Upper lobe of right lung (tissue), 1 donor: ENCODE results near the gene PEMT. TPM values are rescaled to one million over a fixed set of nuclear protein-coding genes. Genes with fewer than 3 reads are reported as not detected.

Experiments
- ATAC-seq: fragments of 200-7000 bp; cut with Tn5 transposase; one replicate; pipeline ENCODE4 v1.9.1; 2020; ENCODE audit warnings: mild to moderate bottlenecking, moderate library complexity
- DNase-seq: peaks from one replicate; pipeline ENCODE4 v3.0.0-alpha.2; 2020
- H3K27ac ChIP-seq: fragments of 200-600 bp; one replicate; pipeline ENCODE4 v1.8.0; 2022
- H3K27me3 ChIP-seq: fragments of 200-600 bp; one replicate; pipeline ENCODE4 v1.8.0; 2022; ENCODE audit warnings: mild to moderate bottlenecking
- H3K36me3 ChIP-seq: fragments of 200-600 bp; one replicate; pipeline ENCODE4 v1.8.0; 2022
- H3K4me1 ChIP-seq: fragments of 200-600 bp; one replicate; pipeline ENCODE4 v1.8.0; 2022
- H3K4me3 ChIP-seq: fragments of 200-600 bp; one replicate; pipeline ENCODE4 v1.8.0; 2022; ENCODE audit warnings: mild to moderate bottlenecking
- H3K9me3 ChIP-seq: fragments of 200-600 bp; one replicate; pipeline ENCODE4 v1.8.0; 2022
- intact Hi-C: fragments of 100-400 bp; cut with DNase I; formaldehyde crosslinking; loops from one replicate; pipeline ENCODE4 v1.11.0; 2022
- total RNA-seq: library from RNA; stranded (reverse); fragmentation: NEBNext Ultra II Directional; extraction: Animal tissue kit (Norgen Biotek cat#: 25700); gene quantifications from one replicate; pipeline ENCODE4 v1.2.1, GENCODE V29; 2021
- TF ChIP-seq, protein P1 (sequence below): fragments of 200-600 bp; IDR thresholded peaks from one replicate; pipeline ENCODE4 v1.8.0; 2022; ENCODE audit warnings: antibody characterized with exemption
- donor health status: DM: no; HTN: yes; CAD: no; lungs with severe emphysema.

Gene PEMT
- total RNA-seq, 1 donor from 2014 or later = 29.6 TPM

DNA sequence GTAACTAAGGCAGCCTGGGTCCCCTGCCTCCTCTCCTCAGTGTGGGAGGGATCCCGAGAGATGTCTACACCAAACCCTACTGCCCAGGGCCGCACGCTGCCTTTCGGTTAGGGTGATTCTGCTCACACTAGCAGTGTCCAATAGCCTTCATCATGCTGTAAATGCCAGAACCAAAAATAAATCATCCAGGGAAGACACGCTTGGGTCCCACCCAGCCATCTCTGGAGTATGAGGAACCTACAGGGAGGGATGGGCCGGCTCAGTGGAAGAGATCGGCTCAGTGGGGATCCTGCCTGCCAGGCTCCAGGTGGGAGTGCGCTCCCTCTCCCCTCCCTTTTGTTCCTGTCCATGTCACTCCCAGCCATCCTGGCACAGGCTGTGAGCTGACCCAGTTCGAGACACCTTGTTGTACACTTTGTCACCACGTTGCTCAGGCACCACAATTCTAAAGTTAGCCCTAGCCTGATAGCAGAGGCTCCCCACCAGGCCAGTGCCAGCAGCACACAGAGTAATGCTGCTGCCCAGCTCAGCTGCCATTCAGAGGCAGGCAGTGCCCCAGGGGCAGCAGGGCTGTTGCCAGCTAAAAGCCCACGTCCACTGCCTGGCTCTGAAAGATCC is 24.5 kb downstream of the PEMT start:
- H3K9me3 ChIP-seq = no peaks in the 10 kb centered on the region
- peaks cover 31% of the 10 kb centered on the region for H3K4me1 ChIP-seq
- TF ChIP-seq, protein P1, sequence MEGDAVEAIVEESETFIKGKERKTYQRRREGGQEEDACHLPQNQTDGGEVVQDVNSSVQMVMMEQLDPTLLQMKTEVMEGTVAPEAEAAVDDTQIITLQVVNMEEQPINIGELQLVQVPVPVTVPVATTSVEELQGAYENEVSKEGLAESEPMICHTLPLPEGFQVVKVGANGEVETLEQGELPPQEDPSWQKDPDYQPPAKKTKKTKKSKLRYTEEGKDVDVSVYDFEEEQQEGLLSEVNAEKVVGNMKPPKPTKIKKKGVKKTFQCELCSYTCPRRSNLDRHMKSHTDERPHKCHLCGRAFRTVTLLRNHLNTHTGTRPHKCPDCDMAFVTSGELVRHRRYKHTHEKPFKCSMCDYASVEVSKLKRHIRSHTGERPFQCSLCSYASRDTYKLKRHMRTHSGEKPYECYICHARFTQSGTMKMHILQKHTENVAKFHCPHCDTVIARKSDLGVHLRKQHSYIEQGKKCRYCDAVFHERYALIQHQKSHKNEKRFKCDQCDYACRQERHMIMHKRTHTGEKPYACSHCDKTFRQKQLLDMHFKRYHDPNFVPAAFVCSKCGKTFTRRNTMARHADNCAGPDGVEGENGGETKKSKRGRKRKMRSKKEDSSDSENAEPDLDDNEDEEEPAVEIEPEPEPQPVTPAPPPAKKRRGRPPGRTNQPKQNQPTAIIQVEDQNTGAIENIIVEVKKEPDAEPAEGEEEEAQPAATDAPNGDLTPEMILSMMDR = no peak
- H3K36me3 ChIP-seq = no peaks in the 10 kb centered on the region
- no peak for ATAC-seq
- no peak overlapping the region for H3K4me3 ChIP-seq
- no peaks in the 10 kb centered on the region for H3K27me3 ChIP-seq
- DNase-seq = no peak
- intact Hi-C loops = no loop called here
- peak overlapping the region; percentile 20 for H3K27ac ChIP-seq

DNA sequence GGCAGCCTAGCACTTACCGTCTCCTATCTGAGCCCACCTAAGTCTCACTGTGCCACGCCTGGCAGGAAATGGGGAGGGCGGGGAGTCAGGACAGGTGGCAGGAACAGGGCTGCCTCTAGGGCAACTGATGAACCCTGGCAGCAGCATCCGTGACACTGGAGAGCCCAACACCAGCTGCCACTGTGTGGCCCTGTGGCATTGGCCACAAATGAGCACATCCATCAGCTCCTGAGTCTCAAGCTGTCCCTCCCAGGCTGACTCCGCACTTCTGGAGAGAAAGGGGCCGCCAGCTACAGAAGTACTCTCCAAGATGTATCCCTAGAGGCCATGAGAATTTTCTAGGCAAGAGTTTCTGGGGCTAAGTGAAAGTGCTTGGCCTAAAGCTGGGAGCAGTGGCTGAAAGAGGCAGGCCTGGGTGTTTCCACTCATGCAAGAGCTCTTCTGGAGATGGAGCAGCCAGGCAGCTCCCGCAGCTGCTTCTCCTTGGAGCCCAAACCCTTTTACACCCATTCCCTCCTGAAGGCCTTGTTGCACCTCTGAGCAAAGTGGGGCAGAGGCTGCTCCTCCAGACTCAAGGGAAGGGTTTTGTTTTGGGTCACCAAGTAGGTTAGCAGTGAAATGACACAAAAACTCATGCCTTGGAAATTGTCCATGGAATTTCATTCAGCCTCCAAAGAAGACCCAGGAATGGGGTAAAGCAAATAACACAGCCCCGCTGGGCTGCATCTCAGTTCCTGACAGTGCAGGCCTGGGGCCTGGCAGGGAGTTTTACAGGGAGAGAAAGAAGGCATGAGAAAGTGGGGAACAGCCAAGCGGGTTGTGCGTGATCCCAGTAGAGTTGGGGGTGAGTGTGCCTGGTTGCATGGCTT is 25.8 kb downstream of the PEMT start:
- intact Hi-C loops = no loop called here
- no peak for DNase-seq
- peaks cover 37% of the 10 kb centered on the region for H3K4me1 ChIP-seq
- ATAC-seq = no peak
- peak overlapping the region; percentile 20 for H3K27ac ChIP-seq
- H3K4me3 ChIP-seq = no peak overlapping the region
- H3K9me3 ChIP-seq = no peaks in the 10 kb centered on the region
- H3K36me3 ChIP-seq = no peaks in the 10 kb centered on the region
- no peaks in the 10 kb centered on the region for H3K27me3 ChIP-seq
- TF ChIP-seq, protein P1 = no peak

DNA sequence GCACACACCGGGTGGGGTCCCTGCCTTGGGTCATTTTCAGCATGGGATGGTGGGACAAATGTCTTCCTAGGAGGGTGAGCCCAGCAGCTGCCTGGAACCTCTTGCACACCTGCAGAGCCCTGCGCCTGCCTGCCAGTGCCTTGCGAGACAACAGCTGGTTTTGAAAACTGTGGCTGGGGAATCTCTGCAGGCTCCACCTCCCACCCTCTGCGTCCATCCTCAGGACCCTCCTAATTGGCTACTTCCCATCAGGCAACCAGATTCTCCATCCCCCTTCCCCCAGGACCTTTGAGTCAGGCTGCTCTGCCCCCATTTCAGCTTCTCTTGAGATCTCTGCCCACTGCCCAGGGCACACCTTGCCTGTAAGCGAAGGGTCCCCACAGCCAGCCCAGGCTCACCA is 26.6 kb downstream of the PEMT start:
- no peaks in the 10 kb centered on the region for H3K36me3 ChIP-seq
- no peaks in the 10 kb centered on the region for H3K9me3 ChIP-seq
- ATAC-seq (no peak), DNase-seq (no peak)
- TF ChIP-seq, protein P1 = no peak
- H3K27ac ChIP-seq = peak overlapping the region; percentile 20
- H3K27me3 ChIP-seq = no peaks in the 10 kb centered on the region
- intact Hi-C loops = no loop called here
- H3K4me3 ChIP-seq = no peak overlapping the region
- peaks cover 37% of the 10 kb centered on the region for H3K4me1 ChIP-seq

DNA sequence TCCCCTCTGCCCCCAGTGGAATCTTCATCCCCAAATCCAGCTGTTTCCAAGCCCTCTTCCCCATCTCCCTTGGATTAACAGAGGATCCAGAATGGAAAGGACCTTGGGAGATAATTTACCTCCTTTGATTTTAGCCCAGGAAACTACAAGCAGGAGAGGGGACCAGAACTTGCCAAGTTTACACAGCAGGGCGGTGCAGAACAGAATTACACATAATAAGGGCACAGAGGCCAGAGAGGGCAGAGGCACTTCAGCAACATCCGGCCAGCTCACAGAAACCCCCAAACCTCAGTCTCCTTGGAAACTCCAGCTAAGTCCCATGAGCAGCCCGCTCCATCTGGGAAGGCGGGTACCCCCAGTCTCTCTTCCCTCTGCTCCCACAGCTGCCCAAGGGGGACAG is 27.2 kb downstream of the PEMT start:
- Histone ChIP-seq H3K4me1 (peaks cover 37% of the 10 kb centered on the region), H3K9me3 (no peaks in the 10 kb centered on the region), H3K27me3 (no peaks in the 10 kb centered on the region), H3K4me3 (no peak overlapping the region), H3K36me3 (no peaks in the 10 kb centered on the region), H3K27ac (peak overlapping the region; percentile 4)
- ATAC-seq = no peak
- intact Hi-C loops = no loop called here
- TF ChIP-seq, protein P1 = no peak
- no peak for DNase-seq

DNA sequence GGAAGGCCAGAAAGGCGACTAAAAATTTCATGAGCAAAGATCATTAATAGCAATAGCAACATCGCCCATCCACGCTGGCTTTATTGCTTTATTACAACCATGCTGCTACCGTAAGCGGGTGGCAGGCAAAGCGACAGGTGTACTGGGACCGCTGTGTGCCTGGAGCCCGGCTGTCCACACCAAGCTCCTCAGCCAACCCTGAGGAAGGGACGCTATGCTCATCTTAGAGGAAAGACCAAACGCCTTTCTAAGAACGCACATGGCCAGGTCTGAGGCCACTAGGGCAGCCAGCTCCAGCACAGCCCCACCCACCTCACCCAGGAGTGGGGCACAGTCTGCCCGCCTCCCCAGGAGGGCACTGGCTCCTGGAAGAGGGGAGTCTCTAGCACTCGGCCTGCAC is 28.0 kb downstream of the PEMT start:
- no peak for DNase-seq

More for the DNA sequence above, 28.0 kb downstream of the PEMT start:
- intact Hi-C loops = no loop called here
- ATAC-seq = no peak
- no peaks in the 10 kb centered on the region for H3K27me3 ChIP-seq
- no peak overlapping the region for H3K27ac ChIP-seq
- H3K4me1 ChIP-seq = peaks cover 36% of the 10 kb centered on the region
- TF ChIP-seq, protein P1 = no peak
- no peak overlapping the region for H3K4me3 ChIP-seq
- H3K9me3 ChIP-seq = no peaks in the 10 kb centered on the region
- no peaks in the 10 kb centered on the region for H3K36me3 ChIP-seq
